ENCODE data around the gene PA2G4.
A peak's percentile ranks its signal among the peaks of the same experiment; 100 is the strongest.
"Not testable (repeated sequence)": the region's sequence is repeated elsewhere in the genome, so short reads cannot be mapped to it uniquely, and the experiment has no call there.

The PA2G4 gene

DNA sequence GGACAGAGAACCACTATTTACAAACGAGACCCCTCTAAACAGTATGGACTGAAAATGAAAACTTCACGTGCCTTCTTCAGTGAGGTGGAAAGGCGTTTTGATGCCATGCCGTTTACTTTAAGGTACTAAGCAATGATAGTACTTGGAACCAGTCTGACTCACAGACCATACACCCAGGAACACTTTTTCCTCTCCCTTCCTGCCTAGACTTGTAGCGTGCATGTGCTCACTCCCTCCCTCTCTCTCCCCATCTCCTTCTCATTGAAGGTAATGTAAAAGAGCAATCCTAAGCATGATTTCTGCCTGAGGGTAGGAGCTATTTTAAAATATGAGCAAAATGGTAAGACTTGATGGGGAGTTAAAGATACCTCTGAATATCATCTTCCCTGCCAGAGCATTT, 6.2 kb downstream of the PA2G4 start:
- no peak for TF ChIP-seq CTCF (IDR thresholded peaks at IDR 0.05; ENCODE audit: control insufficient read depth, extremely low read depth, insufficient read depth)
- no peak for DNase-seq (ENCODE audit: low read depth)
- no peak overlapping the region for H3K4me3 ChIP-seq (ENCODE audit: low read depth, low read length)

GRCh38 chr12:56114084-56114483, 9.7 kb downstream of the PA2G4 start:
- DNase-seq (ENCODE audit: low read depth), result no peak
- TF ChIP-seq CTCF (IDR thresholded peaks at IDR 0.05; ENCODE audit: control insufficient read depth, extremely low read depth, insufficient read depth), result no peak
- H3K4me3 ChIP-seq (ENCODE audit: low read depth, low read length), result no peak overlapping the region

DNA sequence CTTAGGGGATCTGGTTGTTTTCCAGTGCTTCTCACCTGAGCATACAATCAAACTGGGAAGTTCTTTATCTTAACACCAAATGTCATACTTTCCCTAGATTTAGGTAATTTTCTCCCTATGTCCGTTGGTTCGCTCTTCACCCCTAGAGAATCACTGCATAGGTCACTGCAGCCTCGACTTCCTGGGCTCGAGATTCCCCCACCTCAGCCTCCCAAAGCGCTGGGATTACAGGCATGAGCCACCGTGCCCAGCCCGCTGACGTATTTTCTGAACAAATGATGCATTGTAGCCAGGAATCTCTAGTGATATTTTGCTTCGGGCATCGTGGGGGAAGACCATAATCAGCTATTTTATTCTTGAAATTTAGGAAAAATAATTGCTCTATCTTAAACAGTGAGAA, 11.0 kb downstream of the PA2G4 start:
- peak overlapping the region; percentile 96 for H3K4me3 ChIP-seq (ENCODE audit: low read depth, low read length)
- DNase-seq (ENCODE audit: low read depth), result no peak
- TF ChIP-seq CTCF (IDR thresholded peaks at IDR 0.05; ENCODE audit: control insufficient read depth, extremely low read depth, insufficient read depth), result no peak

DNA sequence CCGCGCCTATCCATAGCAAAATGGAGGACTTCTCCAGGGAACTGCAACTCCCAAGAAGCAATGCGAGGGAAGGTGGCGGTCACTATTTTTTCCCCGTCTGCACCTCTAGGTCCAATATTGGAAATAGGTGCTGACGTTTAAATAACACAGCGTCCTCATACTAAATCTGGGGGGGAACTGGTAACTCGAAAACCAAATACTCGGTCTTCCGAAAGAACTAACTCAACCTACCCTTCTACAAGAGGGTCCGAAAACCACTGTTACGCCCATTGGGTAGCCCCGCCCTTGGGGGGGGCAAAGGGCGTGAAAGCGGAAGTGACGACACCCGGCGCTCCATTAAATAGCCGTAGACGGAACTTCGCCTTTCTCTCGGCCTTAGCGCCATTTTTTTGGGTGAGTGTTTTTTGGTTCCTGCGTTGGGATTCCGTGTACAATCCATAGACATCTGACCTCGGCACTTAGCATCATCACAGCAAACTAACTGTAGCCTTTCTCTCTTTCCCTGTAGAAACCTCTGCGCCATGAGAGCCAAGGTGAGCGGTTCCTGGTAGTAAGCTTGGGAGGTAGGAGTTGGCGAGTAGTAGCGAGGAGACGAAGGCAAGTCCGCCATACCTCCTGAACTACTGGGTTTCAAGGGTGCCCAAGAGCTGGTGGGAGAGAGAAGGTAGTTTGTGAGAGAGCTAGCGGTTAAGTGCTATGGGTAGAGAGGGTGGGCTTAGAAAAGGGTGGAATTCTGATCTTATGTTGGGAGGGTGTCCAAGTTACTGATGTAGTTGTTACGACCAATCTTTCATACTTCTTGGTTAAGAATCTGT, 12.1 kb downstream of the PA2G4 start, which contains the start of gene RPL41:
Gene RPL41, plus strand, starts transcription at position 367 of the 815 bp plus-strand sequence.
- 0 out of 2 replicates have a peak, but pooled peaks have one; percentile 1 for TF ChIP-seq CTCF (IDR thresholded peaks at IDR 0.05; ENCODE audit: control insufficient read depth, extremely low read depth, insufficient read depth)
- peak; percentile 77 for DNase-seq (ENCODE audit: low read depth)
- H3K4me3 ChIP-seq (ENCODE audit: low read depth, low read length), result peak within 1 kb of the TSS; percentile 96

DNA sequence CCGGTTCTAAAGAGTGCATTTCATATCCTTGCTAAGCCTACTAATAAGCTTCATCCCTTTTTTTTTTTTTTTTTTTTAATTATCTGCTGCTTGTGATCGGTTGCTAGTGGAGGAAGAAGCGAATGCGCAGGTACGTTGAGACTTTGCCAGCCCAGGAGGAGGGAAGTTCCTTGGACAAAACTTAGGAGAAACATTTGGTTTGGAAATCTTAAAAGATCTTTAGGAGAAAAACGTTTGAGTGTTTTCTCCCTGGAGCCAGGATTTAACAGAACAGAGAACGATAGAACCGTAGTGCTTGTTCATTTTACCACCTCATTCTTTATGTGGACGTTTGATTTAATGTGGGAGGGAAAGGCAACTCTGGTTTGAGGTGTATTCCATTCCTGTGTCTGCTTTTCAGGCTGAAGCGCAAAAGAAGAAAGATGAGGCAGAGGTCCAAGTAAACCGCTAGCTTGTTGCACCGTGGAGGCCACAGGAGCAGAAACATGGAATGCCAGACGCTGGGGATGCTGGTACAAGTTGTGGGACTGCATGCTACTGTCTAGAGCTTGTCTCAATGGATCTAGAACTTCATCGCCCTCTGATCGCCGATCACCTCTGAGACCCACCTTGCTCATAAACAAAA, 12.8 kb downstream of the PA2G4 start:
- H3K4me3 ChIP-seq (ENCODE audit: low read depth, low read length), result peak overlapping the region; percentile 96
- not testable (repeated sequence) for DNase-seq (ENCODE audit: low read depth)

DNA sequence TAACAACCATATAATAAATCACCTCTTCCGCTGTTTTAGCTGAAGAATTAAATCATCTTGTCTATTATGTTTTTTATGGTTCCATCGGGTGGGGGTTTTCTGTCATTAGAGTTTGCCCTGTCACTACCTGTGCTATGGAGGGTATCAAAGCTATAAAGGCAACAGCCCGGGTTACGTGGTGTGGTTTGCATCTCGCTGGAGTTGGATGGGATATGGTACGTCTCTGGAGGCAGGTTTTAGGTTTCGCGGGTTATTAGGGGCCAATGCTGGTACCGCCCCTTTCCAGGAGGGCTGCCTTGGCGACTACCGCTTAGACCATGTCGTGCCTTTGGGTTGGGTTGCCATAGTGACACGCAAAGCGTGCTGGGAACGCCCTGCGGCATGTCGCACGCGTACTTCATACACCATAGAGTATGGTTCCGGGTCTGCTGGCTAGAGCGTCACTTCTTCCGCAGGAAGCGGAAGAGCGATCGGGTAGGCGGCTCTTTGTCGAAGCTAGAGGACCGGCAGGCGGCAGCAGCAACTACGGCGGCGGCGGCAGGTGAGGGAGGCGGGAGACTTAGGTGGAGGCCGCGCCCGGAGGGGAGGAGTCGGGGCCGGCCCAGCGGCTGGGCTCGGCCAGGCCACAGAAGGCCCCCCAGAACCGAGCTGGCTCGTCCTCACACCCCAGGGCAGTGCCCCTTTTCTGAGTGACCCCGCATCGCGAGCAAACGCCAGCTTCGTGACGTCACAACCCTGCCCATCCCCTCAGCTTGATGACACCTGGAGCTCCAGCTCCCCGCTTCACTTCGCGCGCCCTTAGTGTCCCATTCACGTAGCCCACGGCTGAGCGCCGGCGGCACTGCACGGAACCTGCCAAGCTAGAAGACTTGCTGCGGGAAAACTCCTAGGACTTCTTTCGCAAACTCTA, 13.7 kb downstream of the PA2G4 start, which contains the start of gene ZC3H10:
Gene ZC3H10, plus strand, starts transcription at position 489 of the 910 bp plus-strand sequence. CDS start 2,297 bp downstream, outside the sequence.
- TF ChIP-seq CTCF (IDR thresholded peaks at IDR 0.05; ENCODE audit: control insufficient read depth, extremely low read depth, insufficient read depth), result peak; percentile 68
- H3K4me3 ChIP-seq (ENCODE audit: low read depth, low read length), result peak within 1 kb of the TSS; percentile 96
- DNase-seq (ENCODE audit: low read depth), result peak; percentile 100

Measured in LNCaP clone FGC (cell line).